NCI-H1930 (cell line): Measurements from ENCODE around the gene MAEA.
"Not testable (repeated sequence)": the region's sequence is repeated elsewhere in the genome, so short reads cannot be mapped to it uniquely, and the experiment has no call there.

Experiments
- DNase-seq, 2 experiments: peaks; one replicate each; lab custom pipeline; 2025; lab: John Stamatoyannopoulos, UW

The MAEA gene

DNA sequence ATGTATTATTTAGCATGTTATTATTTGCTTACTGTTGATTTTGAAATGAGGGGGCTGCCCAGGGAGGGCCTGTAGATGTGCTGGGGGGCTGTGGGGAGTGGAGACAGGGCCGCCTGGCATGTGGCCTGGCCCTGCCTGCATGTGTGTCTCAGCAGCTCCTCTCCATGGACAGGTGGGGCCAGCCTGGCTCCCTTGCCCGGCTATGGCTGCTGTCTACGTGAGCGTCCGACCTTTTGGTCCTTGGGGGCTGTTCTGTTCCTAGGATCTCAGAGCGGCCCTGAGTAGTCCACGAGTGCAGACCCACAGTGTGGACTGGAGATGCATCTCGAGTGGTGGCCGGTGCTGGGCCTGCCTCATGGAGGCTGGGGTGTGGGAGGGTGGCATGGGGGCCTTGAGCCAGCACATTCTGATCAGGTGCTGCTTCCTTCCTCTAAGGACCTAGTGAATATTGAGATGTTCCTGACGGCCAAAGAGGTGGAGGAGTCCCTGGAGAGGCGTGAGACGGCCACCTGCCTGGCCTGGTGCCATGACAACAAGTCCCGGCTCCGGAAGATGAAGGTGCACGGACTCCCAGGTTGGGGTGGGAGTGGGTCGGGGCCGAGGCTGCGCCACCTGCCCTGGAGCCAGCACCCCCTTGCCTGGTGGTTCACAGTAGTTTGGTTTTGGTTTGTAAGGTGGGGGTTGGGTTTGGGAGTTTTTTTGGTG is 32.4 kb downstream of the MAEA start:
- no peak for DNase-seq

DNA sequence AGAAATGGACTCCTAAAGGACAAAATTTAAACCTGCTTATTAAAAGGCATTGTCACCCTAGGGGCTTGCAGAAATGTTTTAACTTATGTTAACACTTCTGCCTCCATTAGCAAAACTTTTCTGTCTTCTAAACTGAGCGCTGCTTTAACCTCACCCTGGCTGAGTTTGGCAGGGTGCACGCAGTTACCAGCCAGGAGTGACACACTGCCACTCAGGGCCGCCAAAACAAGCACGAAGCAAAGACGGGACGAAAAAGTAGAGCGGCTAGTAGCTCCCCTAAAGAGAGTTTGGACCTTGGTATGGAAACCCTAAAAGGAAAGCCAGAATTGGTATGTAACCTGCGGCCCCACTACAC is 33.6 kb downstream of the MAEA start:
- DNase-seq, result no peak

DNA sequence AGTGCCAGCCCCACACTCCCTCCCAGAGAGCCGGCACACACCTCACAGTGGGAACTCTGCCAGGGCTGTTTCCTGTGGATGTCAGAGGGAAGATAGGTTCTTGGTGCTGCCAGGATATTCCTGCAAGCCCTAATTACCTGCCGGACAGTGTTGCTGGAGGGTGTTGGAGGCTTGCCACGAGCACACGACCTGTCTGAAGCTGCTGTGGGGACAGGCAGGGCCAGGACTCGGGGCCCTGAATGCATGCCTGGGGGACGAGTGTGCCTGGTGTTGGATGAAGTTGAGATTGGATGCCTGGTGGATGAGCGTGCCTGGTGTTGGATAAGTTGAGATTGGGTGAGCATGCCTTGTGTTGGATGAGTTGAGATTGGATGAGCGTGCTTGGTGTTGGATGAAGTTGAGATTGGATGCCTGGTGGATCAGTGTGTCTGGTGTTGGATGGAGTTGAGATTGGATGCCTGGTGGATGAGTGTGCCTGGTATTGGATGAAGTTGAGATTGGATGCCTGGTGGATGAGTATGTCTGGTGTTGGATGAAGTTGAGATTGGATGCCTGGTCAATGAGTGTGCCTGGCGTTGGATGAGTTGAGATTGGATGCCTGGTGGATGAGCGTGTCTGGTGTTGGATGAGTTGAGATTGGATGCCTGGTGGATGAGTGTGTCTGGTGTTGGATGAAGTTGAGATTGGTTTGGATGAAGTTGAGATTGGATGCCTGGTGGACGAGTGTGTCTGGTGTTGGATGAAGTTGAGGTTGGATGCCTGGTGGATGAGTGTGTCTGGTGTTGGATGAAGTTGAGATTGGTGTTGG is 34.1 kb downstream of the MAEA start:
- no peak for DNase-seq

DNA sequence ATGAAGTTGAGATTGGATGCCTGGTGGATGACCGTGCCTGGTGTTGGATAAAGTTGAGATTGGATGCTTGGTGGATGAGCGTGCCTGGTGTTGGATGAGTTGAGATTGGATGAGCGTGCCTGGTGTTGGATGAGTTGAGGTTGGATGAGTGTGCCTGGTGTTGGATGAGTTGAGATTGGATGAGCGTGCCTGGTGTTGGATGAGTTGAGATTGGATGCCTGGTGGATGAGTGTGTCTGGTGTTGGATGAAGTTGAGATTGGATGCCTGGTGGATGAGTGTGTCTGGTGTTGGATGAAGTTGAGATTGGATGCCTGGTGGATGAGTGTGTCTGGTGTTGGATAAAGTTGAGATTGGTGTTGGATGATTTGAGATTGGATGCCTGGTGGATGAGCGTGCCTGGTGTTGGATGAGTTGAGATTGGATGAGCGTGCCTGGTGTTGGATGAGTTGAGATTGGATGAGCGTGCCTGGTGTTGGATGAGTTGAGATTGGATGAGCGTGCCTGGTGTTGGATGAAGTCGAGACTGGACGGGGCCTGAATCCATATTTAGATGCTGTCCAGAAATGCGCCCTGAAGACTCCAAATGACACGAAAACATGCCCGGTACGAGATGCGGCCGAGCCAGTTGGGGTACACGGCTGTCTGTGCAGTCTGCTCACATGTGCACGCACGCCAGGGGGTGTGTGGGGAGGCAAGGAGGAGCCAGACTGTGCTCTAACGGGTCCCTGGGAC is 34.9 kb downstream of the MAEA start:
- not testable (repeated sequence) for DNase-seq

DNA sequence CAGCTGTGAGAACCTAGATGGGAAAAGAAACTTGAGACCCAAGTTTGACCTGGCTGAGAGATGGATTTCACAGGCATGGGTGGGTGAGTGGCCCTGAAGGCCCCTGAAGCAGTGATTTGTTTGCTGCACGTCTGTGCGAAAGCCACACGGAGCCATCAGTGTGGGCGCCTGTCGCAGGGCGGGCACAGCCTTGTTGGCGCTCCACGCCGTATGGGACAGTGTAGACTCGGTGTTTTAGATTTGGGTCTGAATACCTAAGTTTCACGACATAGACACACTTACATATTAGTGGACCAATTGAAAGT is 35.4 kb downstream of the MAEA start:
- DNase-seq, result no peak

DNA sequence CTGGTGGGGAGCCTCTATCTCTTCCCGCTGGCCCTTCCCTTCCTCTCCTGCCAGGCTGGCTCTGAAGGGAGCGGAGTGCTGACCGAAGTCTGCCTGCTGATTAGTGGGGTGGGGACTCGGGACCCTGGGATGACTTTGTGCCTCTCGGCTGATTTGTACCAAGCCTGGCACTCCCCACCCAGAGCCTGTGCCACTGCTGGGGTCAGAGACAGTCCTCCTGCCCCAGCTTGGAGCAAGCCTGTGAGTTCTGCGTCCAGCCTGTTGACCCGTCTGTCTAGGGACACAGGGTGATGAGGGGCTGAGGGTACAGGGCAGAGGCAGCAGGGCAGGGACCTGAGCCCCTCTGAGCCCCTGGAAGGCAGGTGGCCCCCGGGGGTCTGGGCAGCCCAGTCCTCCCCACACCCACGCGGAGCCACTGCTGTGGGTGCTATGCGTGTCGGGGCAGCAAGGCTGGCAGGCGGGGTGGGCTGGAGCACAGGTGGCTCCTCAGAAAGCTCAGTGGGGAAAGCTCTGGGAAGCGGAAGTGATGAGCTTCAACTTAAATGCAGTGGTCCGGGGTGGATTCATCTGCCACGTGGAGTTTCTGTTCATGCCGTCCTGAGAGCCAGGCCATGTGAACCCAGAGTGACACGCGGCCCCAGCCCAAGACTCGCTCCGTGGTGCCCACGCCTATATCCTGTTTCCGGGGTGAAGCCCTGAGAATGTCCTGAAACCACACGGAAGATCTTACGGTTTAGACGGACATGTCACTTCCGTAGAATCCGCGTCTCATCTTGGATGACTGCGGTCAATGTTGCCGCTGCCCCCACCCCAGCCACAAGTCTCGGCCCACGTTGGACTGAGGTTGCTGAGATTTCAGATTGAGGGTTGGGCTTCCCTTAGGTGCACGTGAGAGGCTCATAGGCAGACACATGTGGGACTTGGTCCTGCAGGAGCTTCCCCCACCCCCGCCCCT is 36.3 kb downstream of the MAEA start:
- no peak for DNase-seq

DNA sequence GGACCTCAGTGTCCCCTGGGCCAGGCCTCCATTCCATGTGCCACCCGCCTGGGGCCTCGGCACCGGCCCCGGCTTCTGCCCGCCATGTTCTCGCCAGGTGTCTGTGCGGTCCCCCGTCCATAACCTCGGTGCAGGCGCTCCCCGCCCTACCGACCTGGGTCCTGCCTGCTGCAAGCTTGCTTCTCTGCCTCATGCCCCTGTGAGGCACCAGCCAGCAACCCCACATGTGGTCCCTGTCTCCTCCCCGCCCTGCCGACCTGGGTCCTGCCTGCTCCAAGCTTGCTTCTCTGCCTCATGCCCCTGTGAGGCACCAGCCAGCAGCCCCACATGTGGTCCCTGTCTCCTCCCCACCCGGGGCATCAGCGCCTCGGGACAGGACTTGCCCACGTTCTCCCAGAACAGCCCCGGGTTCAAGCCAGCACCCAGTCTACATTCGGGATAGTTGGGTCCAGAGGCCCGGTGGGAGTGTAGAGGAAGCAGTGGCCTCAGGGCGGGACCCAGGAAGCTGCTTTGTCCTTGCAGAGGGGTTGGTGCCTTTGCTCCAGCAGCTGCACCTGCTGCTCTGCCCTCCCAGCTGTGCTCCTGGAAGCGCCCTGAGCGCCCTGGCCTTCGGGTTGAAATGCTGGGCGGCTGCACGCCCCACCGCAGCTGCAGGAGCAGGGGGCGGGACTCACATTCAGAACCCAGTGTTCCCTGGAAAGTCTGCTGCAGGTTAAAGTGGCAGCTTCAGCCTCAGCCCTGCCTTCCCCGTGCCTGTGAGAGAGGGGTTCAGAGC is 37.2 kb downstream of the MAEA start:
- DNase-seq, result no peak

DNA sequence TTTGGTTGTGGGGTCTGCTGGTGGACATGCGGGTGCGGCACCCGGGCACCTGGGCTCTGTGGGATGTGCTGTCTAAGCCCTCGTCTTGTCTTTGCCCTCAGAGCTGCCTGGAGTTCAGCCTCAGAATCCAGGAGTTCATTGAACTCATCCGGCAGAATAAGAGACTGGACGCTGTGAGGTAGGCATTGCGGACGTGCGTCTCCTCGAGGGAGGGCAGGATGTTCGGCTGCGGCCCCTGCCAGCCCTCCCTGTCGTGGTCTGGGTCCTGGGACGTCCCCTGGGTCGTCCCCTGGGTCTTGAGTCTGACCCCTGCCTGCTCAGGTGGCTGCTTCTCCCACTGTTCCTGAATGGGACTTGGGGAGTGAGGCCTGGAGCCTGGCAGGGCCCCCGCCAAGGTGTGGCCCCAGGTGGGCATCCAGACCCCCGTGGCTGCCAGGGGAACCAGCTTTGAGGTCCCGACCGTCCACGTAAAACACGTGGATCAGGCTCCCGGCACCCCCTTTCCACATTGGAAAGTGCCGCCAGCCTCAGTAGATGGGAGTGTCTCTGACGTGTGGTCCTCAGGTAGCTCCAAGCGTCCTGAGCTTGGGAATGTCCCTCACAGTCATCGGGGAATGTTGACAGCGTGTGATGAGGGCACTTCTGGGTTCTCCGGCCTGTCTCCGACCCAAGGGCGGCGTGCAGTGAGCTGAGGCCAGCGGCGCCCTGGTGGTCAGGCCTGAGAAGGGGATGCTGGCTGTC is 38.0 kb downstream of the MAEA start:
- DNase-seq, result no peak

DNA sequence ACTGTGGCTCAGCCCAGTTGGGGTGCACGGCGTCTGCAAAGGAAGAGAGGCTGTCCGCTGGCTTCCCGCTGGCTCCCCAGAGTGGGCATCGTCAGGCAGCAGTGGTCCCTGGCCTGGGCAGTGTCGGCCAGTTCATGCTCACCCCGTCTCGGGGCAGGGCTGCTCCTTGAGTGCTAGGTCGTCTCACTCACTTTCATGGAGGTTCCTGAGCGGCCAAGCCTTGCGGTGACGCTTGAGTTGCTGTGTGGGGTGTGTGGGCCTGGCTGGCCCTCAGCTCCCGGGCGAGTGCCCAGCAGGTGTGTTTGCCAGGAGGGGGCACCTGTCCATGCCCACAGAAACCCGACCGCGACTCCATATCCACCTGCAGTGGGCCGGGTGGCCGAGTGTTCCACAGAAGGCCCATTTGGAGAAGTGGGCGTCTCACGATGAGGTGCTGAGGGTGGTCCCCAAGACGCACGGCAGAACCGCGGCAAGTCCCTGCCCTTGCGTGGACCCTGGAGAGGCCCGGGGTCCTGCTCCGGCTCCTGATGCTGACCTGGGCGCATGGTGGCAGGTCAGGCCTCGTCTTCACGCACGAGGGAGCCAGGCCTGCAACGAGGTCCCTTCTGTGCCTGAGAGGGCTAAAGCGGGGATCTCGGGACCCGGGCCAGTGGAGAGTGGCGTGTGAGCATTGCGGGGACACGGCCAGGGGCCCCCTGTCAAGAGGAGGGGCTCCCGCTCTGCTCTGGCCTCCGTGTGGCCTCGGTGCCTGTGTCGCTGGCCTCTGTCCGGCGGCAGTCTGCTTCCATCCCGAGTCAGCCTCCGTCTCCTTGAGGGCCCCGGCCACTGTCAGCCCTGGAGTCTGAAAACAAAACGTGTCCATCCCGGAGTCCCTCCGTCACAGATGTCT is 38.8 kb downstream of the MAEA start:
- no peak for DNase-seq

DNA sequence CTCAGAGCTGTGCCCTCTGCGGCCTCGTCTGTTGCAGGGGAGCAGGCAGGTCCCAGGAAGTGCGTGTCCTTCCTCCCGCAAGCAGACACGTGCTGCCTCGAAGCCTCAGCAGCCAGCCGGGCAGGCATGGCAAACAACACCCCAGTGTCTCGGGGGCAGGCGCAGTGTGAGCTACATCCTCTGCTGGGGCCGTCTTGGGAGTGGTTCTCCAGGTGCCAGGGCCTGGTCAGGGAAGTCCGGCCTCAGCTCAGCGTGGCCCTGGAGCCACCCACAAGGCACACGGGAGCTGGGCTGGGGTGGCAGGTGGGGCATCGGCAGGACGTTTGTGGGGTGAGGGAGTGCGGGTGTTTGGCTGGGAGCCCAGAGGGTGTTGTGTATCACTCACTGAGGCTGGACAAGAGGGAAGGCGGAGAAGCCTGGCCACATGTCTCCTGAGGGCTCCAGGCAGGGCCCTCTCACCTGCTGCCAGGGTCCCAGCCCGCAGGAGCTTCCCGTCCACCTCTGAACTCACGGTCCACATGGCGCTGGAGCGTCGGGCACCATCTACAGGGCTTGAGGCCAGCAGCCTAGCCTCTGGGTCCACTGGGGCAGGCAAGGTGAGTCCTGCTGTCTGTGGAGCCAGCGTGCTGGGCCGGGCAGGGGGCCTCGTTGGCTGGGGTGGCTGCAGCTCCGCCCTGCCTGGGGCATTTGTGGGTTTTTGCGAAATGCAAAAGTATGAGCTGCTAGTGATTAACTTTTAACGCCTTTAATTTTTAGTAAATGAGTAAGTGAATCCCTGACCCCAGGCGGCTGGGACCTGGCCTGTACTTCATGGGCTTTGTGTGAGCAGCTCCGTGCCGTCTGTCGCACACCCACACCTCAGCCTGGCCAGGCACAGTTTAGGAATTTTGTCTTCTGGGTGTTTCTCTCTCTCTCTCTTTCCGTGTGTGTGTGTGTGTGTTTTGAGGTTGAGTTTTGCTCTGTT is 40.0 kb downstream of the MAEA start:
- DNase-seq, result no peak

DNA sequence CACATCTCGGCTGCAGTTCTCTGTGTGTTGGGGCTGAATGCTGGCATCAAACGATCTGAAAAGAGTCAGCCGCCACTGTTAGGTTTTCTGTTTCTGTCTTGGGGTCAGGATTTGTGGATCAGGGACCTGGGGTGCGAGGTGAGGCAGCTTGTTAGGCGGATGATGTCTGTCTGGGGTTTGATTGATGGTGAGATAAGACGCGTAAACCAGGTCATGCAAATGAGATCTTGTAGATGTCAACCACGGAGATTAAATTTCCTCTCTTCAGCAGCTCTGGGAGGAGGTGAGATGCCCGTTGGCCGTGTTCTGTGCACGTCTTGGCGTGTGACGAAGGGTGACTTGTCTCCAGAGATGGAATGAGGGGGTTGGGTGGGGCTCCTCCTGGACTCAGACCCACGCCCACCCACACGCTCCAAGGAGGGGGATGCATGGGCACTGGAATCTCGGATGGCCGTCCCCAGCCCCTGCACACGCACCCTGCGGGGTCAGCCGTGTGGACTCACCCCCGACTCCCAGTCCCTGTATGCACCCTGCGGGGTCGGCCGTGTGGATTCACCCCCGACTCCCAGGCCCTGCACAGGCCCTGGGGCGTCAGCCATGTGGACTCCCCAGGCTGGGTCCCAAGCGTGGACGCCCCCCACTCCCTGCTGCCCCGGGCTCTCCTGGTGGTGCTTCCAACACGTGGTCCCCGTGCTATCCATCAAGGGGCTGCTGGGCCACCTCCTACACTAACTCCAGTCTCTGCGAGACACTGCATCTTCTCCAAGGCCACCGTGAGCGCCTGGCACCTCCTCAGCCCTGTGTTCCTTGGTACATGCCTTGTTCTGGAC is 41.3 kb downstream of the MAEA start:
- no peak for DNase-seq

DNA sequence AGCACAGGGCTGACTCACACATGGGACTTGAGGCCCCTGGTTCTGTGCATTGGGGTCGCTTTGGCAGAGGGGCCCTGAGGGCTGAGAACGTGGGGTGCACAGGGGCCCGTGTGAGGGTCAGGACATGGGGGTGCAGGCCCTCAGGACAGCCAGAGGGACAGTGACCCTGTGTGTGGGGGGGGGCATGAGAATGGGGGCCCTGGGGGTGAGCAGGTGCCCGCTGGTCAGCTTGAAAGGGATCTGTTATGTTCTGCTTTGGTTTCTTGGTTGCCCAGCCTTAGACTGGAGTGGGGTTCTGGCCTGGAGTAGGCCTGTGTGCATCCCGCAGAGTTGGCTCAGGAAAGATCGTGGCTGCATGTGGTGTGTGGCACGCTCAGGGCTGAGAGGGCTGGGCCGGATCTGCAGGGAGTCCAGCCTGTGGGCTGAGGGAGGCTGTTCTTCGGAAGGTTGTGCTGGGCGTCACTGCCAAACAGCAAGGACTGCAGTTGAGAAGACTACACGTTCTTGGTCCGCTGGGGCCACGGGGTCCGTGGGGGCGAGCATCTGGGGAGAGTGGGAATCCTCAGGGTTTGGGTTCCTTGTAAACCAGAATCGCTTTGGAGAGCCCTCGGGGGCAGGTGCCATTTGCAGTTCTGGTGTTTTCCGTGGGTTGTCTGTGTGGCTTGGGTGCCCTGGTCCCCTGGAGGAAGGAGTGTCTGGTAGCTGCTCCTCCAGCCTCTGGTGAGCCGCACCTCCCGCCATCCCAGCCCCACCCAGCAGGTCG is 42.1 kb downstream of the MAEA start:
- DNase-seq, result no peak

DNA sequence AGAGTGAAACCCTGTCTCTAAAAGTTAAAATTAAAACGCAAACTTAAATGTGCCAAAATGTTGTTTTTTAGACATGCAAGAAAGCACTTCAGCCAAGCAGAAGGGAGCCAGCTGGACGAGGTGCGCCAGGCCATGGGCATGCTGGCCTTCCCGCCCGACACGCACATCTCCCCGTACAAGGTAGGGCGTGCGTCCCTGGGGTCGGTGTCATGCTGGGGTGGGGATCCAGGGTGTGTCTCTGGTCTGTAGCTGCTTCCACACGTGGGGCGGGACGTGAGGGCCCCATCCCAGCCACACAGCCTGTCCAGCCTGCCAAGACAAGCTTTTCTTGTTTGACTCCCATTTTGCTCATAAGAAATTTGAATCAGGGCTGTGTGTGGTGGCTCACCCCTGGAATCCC is 43.0 kb downstream of the MAEA start:
- no peak for DNase-seq

DNA sequence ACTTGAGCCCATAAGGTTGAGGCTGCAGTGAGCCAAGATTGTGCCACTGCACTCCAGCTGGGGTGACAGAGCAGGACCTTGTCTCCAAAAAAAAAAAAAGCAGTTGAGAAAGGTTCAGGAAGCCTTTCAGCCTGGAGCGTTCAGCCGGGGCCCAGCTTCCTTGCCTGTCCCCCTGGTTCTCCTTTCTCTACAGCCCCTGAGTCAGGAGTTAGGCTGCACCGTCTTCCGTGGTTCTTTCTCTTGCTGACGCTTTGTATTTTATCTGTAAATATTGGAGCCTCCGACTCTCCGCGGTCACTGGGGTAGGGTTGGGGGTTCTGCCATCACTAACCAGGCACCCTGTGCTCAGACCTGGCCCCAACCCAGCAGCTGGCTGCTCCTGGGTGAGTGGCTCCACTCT is 43.6 kb downstream of the MAEA start:
- DNase-seq, result no peak

DNA sequence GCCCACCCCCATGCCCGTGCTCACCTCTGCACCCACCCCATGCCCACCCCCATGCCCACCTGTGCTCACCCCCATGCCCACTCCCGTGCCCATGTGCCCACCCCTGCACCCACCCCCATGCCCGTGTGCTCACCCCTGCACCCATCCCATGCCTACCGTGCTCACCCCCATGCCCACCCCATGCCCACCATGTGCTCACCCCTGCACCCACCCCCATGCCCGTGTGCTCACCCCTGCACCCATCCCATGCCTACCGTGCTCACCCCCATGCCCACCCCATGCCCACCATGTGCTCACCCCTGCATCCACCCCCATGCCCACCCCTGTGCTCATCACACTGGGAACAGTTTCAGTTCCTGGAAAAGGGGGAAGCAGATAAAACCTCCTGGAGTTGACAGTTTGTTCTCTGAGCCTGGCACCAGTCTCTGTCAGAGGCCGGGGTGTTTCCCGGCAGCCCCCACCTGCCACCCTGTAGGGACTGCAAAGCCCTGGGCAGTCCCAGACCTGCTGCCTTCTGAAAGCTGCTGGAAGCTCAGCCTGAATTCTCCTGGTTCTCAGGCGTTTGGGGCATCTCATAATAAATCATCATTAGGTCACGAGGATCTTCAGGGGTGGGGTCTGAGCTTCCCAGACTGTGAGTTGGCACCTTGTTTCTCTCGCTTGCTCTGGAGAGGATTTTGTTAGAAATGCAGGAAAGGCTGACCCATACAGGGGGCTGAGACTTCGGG is 44.3 kb downstream of the MAEA start:
- not testable (repeated sequence) for DNase-seq

DNA sequence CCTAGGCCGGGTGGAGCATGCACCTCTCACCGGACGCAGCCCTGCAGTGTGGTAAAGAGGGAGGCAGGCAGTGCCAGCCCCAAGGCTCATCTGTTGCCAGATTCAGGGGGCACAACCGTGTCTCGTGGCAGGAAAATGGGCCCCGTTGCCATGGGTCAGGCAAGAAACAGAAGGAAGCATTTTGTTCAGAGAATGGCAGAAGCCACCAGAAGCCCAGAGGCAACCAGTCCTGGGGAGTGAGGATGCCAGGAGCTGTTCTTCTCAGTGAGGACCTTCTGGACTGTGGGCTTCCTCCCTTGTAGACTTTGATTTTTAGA is 44.8 kb downstream of the MAEA start:
- no peak for DNase-seq
